Nephron (organoid): ENCODE measurements around the gene USP3.

Experiments
- H3K27ac Mint-ChIP-seq, 3 experiments: 2 replicates each; pipeline ENCODE4 v1.8.0; 2020; ENCODE audit warnings: mixed read lengths in 3 of 3, mild to moderate bottlenecking in 2 of 3, moderate library complexity in 1 of 3
- H3K27me3 Mint-ChIP-seq: 2 replicates; pipeline ENCODE4 v1.8.0; 2021; ENCODE audit warnings: low read depth, mild to moderate bottlenecking, moderate library complexity, mixed read lengths
- H3K36me3 Mint-ChIP-seq: 2 replicates; pipeline ENCODE4 v1.8.0; 2020; ENCODE audit warnings: low read depth, mixed read lengths
- H3K4me1 Mint-ChIP-seq: 2 replicates; pipeline ENCODE4 v1.8.0; 2020; ENCODE audit warnings: mixed read lengths
- H3K4me3 Mint-ChIP-seq, 3 experiments: 2 replicates each; pipeline ENCODE4 v1.8.0; 2020; ENCODE audit warnings: mild to moderate bottlenecking in 3 of 3, mixed read lengths in 3 of 3, moderate library complexity in 2 of 3
- H3K9me3 Mint-ChIP-seq: 2 replicates; pipeline ENCODE4 v1.8.0; 2020; ENCODE audit warnings: mixed read lengths
- CTCF ChIP-seq, 3 experiments: fragments of 200-600 bp; sonication (generic); IDR thresholded peaks; one replicate each; pipeline ENCODE4 v1.5.0; 2021; ENCODE audit warnings: antibody characterized with exemption in 3 of 3; ENCODE audit not compliant: unreplicated experiment in 3 of 3

The USP3 gene

GRCh38 chr15:63556736-63557135, 52.3 kb downstream of the USP3 start:
- TF ChIP-seq CTCF (IDR thresholded peaks at IDR 0.05; ENCODE audit: unreplicated experiment in 3 of 3) = no peak
- no peak overlapping the region for H3K4me3 Mint-ChIP-seq
- peaks cover 59% of the 10 kb centered on the region for H3K36me3 Mint-ChIP-seq
- no peaks in the 10 kb centered on the region for H3K27me3 Mint-ChIP-seq
- peak overlapping the region in 2 of 3 experiments; percentile 35 to 52 for H3K27ac Mint-ChIP-seq
- no peaks in the 10 kb centered on the region for H3K9me3 Mint-ChIP-seq
- H3K4me1 Mint-ChIP-seq = peaks cover 38% of the 10 kb centered on the region

GRCh38 chr15:63559753-63560152, 55.4 kb downstream of the USP3 start:
- no peak for TF ChIP-seq CTCF (IDR thresholded peaks at IDR 0.05; ENCODE audit: unreplicated experiment in 3 of 3)
- Mint-ChIP-seq H3K27me3 (no peaks in the 10 kb centered on the region), H3K27ac (no peak overlapping the region), H3K36me3 (peaks cover 69% of the 10 kb centered on the region), H3K4me1 (peaks cover 12% of the 10 kb centered on the region), H3K9me3 (no peaks in the 10 kb centered on the region), H3K4me3 (no peak overlapping the region)

GRCh38 chr15:63560741-63561448, 56.5 kb downstream of the USP3 start:
- no peak overlapping the region for H3K27ac Mint-ChIP-seq
- no peak for TF ChIP-seq CTCF (IDR thresholded peaks at IDR 0.05; ENCODE audit: unreplicated experiment in 3 of 3)
- H3K27me3 Mint-ChIP-seq = no peaks in the 10 kb centered on the region
- peaks cover 69% of the 10 kb centered on the region for H3K36me3 Mint-ChIP-seq
- peaks cover 5% of the 10 kb centered on the region for H3K4me1 Mint-ChIP-seq
- H3K4me3 Mint-ChIP-seq = no peak overlapping the region
- H3K9me3 Mint-ChIP-seq = no peaks in the 10 kb centered on the region

GRCh38 chr15:63564093-63564492, 59.7 kb downstream of the USP3 start:
- Mint-ChIP-seq H3K36me3 (peaks cover 62% of the 10 kb centered on the region), H3K27ac (no peak overlapping the region), H3K27me3 (no peaks in the 10 kb centered on the region), H3K4me1 (no peaks in the 10 kb centered on the region), H3K4me3 (no peak overlapping the region), H3K9me3 (no peaks in the 10 kb centered on the region)
- TF ChIP-seq CTCF (IDR thresholded peaks at IDR 0.05; ENCODE audit: unreplicated experiment in 3 of 3) = no peak

- Mint-ChIP-seq H3K27me3 (no peaks in the 10 kb centered on the region), H3K9me3 (no peaks in the 10 kb centered on the region), H3K27ac (peak overlapping the region in 1 of 3 experiments; percentile 7), H3K36me3 (peaks cover 60% of the 10 kb centered on the region), H3K4me1 (no peaks in the 10 kb centered on the region), H3K4me3 (no peak overlapping the region)
- TF ChIP-seq CTCF (IDR thresholded peaks at IDR 0.05; ENCODE audit: unreplicated experiment in 3 of 3) = no peak
These were observed 61.3 kb downstream of the USP3 start for GRCh38 chr15:63565536-63566186.
